Measurements from ENCODE around the gene LGALS3BP. TPM values are rescaled to one million over a fixed set of nuclear protein-coding genes. Genes with fewer than 3 reads are reported as not detected.

LGALS3BP gene
- total RNA-seq, 1 donor: 457 TPM

GRCh38 chr17:78957128-78957527 lies 22.6 kb downstream of the LGALS3BP start:
- H3K27ac ChIP-seq (ENCODE audit: low read depth, low read length): no peak overlapping the region
- H3K9me3 ChIP-seq (ENCODE audit: low read depth, low read length): no peaks in the 10 kb centered on the region
- no peak overlapping the region for H2AFZ ChIP-seq (ENCODE audit: low read length)
- no peaks in the 10 kb centered on the region for H3K79me2 ChIP-seq (ENCODE audit: insufficient read depth, low read length)
- peaks cover 15% of the 10 kb centered on the region for H3K4me1 ChIP-seq (ENCODE audit: insufficient read depth, low read length)
- no peaks in the 10 kb centered on the region for H4K20me1 ChIP-seq (ENCODE audit: insufficient read depth, low read length)
- H3K27me3 ChIP-seq (ENCODE audit: insufficient read depth, low read length): no peaks in the 10 kb centered on the region
- TF ChIP-seq, protein P1, sequence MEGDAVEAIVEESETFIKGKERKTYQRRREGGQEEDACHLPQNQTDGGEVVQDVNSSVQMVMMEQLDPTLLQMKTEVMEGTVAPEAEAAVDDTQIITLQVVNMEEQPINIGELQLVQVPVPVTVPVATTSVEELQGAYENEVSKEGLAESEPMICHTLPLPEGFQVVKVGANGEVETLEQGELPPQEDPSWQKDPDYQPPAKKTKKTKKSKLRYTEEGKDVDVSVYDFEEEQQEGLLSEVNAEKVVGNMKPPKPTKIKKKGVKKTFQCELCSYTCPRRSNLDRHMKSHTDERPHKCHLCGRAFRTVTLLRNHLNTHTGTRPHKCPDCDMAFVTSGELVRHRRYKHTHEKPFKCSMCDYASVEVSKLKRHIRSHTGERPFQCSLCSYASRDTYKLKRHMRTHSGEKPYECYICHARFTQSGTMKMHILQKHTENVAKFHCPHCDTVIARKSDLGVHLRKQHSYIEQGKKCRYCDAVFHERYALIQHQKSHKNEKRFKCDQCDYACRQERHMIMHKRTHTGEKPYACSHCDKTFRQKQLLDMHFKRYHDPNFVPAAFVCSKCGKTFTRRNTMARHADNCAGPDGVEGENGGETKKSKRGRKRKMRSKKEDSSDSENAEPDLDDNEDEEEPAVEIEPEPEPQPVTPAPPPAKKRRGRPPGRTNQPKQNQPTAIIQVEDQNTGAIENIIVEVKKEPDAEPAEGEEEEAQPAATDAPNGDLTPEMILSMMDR (IDR thresholded peaks at IDR 0.05; ENCODE audit: extremely low read depth, low read depth, low read length): no peak
- no peak overlapping the region for H3K4me2 ChIP-seq (ENCODE audit: insufficient read depth, low read length)
- DNase-seq (ENCODE audit: insufficient read length, low spot score, missing footprints): peak; percentile 72
- no peaks in the 10 kb centered on the region for H3K36me3 ChIP-seq (ENCODE audit: insufficient read depth, low read length)
- H3K4me3 ChIP-seq (ENCODE audit: insufficient read depth, low read length): no peak overlapping the region

DNA sequence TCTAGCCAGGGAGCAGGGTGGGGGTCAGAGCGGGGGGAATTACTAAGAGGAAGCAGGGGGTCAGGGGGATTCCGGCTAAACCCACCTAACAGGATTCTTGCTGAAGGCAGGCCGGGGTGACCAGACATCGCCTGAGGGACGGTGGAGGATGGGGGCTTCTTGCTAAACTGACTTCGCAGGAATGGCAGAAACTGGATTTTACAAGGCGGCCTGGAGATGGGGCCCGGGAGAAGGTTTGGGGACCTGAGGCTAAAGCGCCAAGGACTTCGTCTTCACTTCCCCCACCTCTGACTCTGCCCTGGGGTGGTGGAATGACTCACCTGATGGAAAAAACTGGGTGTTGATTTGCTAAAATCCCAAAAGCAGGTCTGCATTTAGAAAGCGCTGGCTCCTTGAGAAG lies 23.5 kb downstream of the LGALS3BP start:
- H3K4me3 ChIP-seq (ENCODE audit: insufficient read depth, low read length): no peak overlapping the region
- no peaks in the 10 kb centered on the region for H3K27me3 ChIP-seq (ENCODE audit: insufficient read depth, low read length)
- peaks cover 14% of the 10 kb centered on the region for H3K4me1 ChIP-seq (ENCODE audit: insufficient read depth, low read length)
- H2AFZ ChIP-seq (ENCODE audit: low read length): no peak overlapping the region
- H3K4me2 ChIP-seq (ENCODE audit: insufficient read depth, low read length): no peak overlapping the region
- H3K9me3 ChIP-seq (ENCODE audit: low read depth, low read length): peaks cover under 1% of the 10 kb centered on the region
- no peaks in the 10 kb centered on the region for H3K79me2 ChIP-seq (ENCODE audit: insufficient read depth, low read length)
- no peaks in the 10 kb centered on the region for H4K20me1 ChIP-seq (ENCODE audit: insufficient read depth, low read length)
- TF ChIP-seq, protein P1 (IDR thresholded peaks at IDR 0.05; ENCODE audit: extremely low read depth, low read depth, low read length): no peak
- no peaks in the 10 kb centered on the region for H3K36me3 ChIP-seq (ENCODE audit: insufficient read depth, low read length)
- no peak for DNase-seq (ENCODE audit: insufficient read length, low spot score, missing footprints)
- H3K27ac ChIP-seq (ENCODE audit: low read depth, low read length): no peak overlapping the region

DNA sequence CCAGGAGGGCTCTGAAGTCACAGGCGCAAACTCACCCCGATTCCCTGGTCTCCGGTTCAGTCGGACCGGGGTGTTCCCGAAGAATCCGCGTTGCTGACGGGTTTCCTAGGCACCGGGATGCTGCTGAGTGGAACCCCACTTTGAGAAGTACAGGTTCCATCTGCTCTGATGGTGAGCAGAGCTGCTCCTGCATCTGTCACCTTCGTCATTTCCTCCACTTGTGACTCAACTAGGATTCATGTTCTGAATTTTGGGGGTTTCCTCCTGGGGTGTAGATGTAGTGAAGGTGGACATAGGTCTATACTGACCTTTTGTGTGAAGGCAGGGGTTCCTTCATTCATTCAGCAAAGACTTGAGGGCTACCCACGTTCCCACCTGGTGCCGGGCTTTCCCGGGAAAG lies 25.0 kb downstream of the LGALS3BP start:
- Histone ChIP-seq H3K4me3 (ENCODE audit: insufficient read depth, low read length) (no peak overlapping the region), H4K20me1 (ENCODE audit: insufficient read depth, low read length) (no peaks in the 10 kb centered on the region), H3K4me2 (ENCODE audit: insufficient read depth, low read length) (no peak overlapping the region), H3K36me3 (ENCODE audit: insufficient read depth, low read length) (no peaks in the 10 kb centered on the region), H3K27me3 (ENCODE audit: insufficient read depth, low read length) (no peaks in the 10 kb centered on the region), H3K4me1 (ENCODE audit: insufficient read depth, low read length) (peaks cover 14% of the 10 kb centered on the region), H3K27ac (ENCODE audit: low read depth, low read length) (no peak overlapping the region), H2AFZ (ENCODE audit: low read length) (no peak overlapping the region), H3K79me2 (ENCODE audit: insufficient read depth, low read length) (no peaks in the 10 kb centered on the region), H3K9me3 (ENCODE audit: low read depth, low read length) (peaks cover 10% of the 10 kb centered on the region)
- TF ChIP-seq, protein P1 (IDR thresholded peaks at IDR 0.05; ENCODE audit: extremely low read depth, low read depth, low read length): no peak
- DNase-seq (ENCODE audit: insufficient read length, low spot score, missing footprints): peak; percentile 61

- Histone ChIP-seq H3K4me3 (ENCODE audit: insufficient read depth, low read length) (no peak overlapping the region), H3K27me3 (ENCODE audit: insufficient read depth, low read length) (no peaks in the 10 kb centered on the region), H3K4me1 (ENCODE audit: insufficient read depth, low read length) (peaks cover 14% of the 10 kb centered on the region), H3K27ac (ENCODE audit: low read depth, low read length) (no peak overlapping the region), H4K20me1 (ENCODE audit: insufficient read depth, low read length) (no peaks in the 10 kb centered on the region), H3K36me3 (ENCODE audit: insufficient read depth, low read length) (no peaks in the 10 kb centered on the region), H3K79me2 (ENCODE audit: insufficient read depth, low read length) (no peaks in the 10 kb centered on the region), H3K4me2 (ENCODE audit: insufficient read depth, low read length) (no peak overlapping the region), H2AFZ (ENCODE audit: low read length) (no peak overlapping the region), H3K9me3 (ENCODE audit: low read depth, low read length) (peaks cover 10% of the 10 kb centered on the region)
- DNase-seq (ENCODE audit: insufficient read length, low spot score, missing footprints): peak; percentile 72
- TF ChIP-seq, protein P1 (IDR thresholded peaks at IDR 0.05; ENCODE audit: extremely low read depth, low read depth, low read length): no peak
Observed at GRCh38 chr17:78953356-78954350, 26.1 kb downstream of the LGALS3BP start.
